ENCODE data around the gene BEND3. TPM values are rescaled to one million over a fixed set of nuclear protein-coding genes. Genes with fewer than 3 reads are reported as not detected.

BEND3 gene
- polyA plus RNA-seq, 3 donors, result 0.17 to 0.52 (median 0.24) TPM

GRCh38 chr6:107082045-107082444 is 33.3 kb downstream of the BEND3 start:
- peaks cover 2 to 3% of the 10 kb centered on the region in 2 donors for H3K36me3 Mint-ChIP-seq
- H3K9ac ChIP-seq (ENCODE audit: insufficient read depth, low read length, poor library complexity, severe bottlenecking), result no peak overlapping the region
- H3K27ac Mint-ChIP-seq, result no peak overlapping the region
- no peak overlapping the region for H3K4me3 Mint-ChIP-seq
- no peak overlapping the region for H3K27ac ChIP-seq (ENCODE audit: low read depth in 1 of 2, low read length in 2 of 2)
- TF ChIP-seq CTCF (IDR thresholded peaks at IDR 0.05), result no peak
- no peak overlapping the region for H3K4me3 ChIP-seq (replicated peaks in 1 of 3; ENCODE audit: low read depth in 2 of 3, low read length in 3 of 3)
- H3K9me3 ChIP-seq (replicated peaks in 1 of 2; ENCODE audit: control insufficient read depth in 1 of 2, insufficient read depth in 1 of 2, low read length in 2 of 2), result no peaks in the 10 kb centered on the region
- H3K36me3 ChIP-seq (replicated peaks in 1 of 2; ENCODE audit: control insufficient read depth in 1 of 2, insufficient read depth in 2 of 2, low read length in 2 of 2), result peaks cover 0 to 3% of the 10 kb centered on the region in 2 donors
- no peak overlapping the region for H2AFZ ChIP-seq (ENCODE audit: insufficient read depth, low read depth, low read length, poor library complexity, severe bottlenecking)
- WGBS (ENCODE audit: insufficient coverage), result 100% methylated on average over 1 of the region's 4 CpGs
- H3K27me3 ChIP-seq (ENCODE audit: control insufficient read depth in 2 of 2, insufficient read depth in 2 of 2, low read length in 2 of 2), result no peaks in the 10 kb centered on the region
- peaks cover 0 to 4% (median 0%) of the 10 kb centered on the region in 3 donors for H3K27me3 Mint-ChIP-seq (ENCODE audit: low read depth in 3 of 3)
- intact Hi-C loops (cut with micrococcal nuclease), result no loop called here
- no peaks in the 10 kb centered on the region for H3K79me2 ChIP-seq (ENCODE audit: insufficient read depth, low read length)
- no peaks in the 10 kb centered on the region for H3K4me1 ChIP-seq (ENCODE audit: control insufficient read depth in 1 of 2, insufficient read depth in 2 of 2, low read length in 2 of 2)
- H4K20me1 ChIP-seq (ENCODE audit: insufficient read depth, low read length), result no peaks in the 10 kb centered on the region
- H3K4me2 ChIP-seq (replicated peaks; ENCODE audit: extremely low read depth, low read length, poor library complexity, severe bottlenecking), result no peak overlapping the region
- no peaks in the 10 kb centered on the region for H3K4me1 Mint-ChIP-seq
- H3K9me3 Mint-ChIP-seq, result peaks cover 0 to 22% (median 9%) of the 10 kb centered on the region in 7 donors
- no peak for DNase-seq

- Mint-ChIP-seq H3K27ac (no peak overlapping the region), H3K27me3 (ENCODE audit: low read depth in 3 of 3) (no peaks in the 10 kb centered on the region), H3K9me3 (peaks cover 0 to 12% (median 5%) of the 10 kb centered on the region in 7 donors), H3K4me3 (no peak overlapping the region), H3K36me3 (peaks cover 0 to 2% of the 10 kb centered on the region in 2 donors), H3K4me1 (no peaks in the 10 kb centered on the region)
- H3K4me3 ChIP-seq (replicated peaks in 1 of 3; ENCODE audit: low read depth in 2 of 3, low read length in 3 of 3), result no peak overlapping the region
- no peak overlapping the region for H3K27ac ChIP-seq (ENCODE audit: low read depth in 1 of 2, low read length in 2 of 2)
- no peaks in the 10 kb centered on the region for H3K27me3 ChIP-seq (ENCODE audit: control insufficient read depth in 2 of 2, insufficient read depth in 2 of 2, low read length in 2 of 2)
- peak; percentile 22 for TF ChIP-seq CTCF (IDR thresholded peaks at IDR 0.05)
- no peak overlapping the region for H3K9ac ChIP-seq (ENCODE audit: insufficient read depth, low read length, poor library complexity, severe bottlenecking)
- H4K20me1 ChIP-seq (ENCODE audit: insufficient read depth, low read length), result no peaks in the 10 kb centered on the region
- H3K79me2 ChIP-seq (ENCODE audit: insufficient read depth, low read length), result no peaks in the 10 kb centered on the region
- intact Hi-C loops (cut with micrococcal nuclease), result no loop called here
- DNase-seq, result no peak
- H3K4me2 ChIP-seq (replicated peaks; ENCODE audit: extremely low read depth, low read length, poor library complexity, severe bottlenecking), result no peak overlapping the region
- peaks cover 0 to 3% of the 10 kb centered on the region in 2 donors for H3K36me3 ChIP-seq (replicated peaks in 1 of 2; ENCODE audit: control insufficient read depth in 1 of 2, insufficient read depth in 2 of 2, low read length in 2 of 2)
- WGBS (ENCODE audit: insufficient coverage), result 90% methylated on average over 2 of the region's 5 CpGs
- H2AFZ ChIP-seq (ENCODE audit: insufficient read depth, low read depth, low read length, poor library complexity, severe bottlenecking), result no peak overlapping the region
- H3K9me3 ChIP-seq (replicated peaks in 1 of 2; ENCODE audit: control insufficient read depth in 1 of 2, insufficient read depth in 1 of 2, low read length in 2 of 2), result no peaks in the 10 kb centered on the region
- no peaks in the 10 kb centered on the region for H3K4me1 ChIP-seq (ENCODE audit: control insufficient read depth in 1 of 2, insufficient read depth in 2 of 2, low read length in 2 of 2)
Observed at GRCh38 chr6:107080036-107080435, 35.3 kb downstream of the BEND3 start.
